Measurements from ENCODE around the gene SCG5. TPM values are rescaled to one million over a fixed set of nuclear protein-coding genes. Genes with fewer than 3 reads are reported as not detected.

Gene SCG5
- total and polyA plus RNA-seq, 2 donors (not counting 1 experiment from before 2014, with no cell fraction given) = 0.18 TPM; not detected in 1

DNA sequence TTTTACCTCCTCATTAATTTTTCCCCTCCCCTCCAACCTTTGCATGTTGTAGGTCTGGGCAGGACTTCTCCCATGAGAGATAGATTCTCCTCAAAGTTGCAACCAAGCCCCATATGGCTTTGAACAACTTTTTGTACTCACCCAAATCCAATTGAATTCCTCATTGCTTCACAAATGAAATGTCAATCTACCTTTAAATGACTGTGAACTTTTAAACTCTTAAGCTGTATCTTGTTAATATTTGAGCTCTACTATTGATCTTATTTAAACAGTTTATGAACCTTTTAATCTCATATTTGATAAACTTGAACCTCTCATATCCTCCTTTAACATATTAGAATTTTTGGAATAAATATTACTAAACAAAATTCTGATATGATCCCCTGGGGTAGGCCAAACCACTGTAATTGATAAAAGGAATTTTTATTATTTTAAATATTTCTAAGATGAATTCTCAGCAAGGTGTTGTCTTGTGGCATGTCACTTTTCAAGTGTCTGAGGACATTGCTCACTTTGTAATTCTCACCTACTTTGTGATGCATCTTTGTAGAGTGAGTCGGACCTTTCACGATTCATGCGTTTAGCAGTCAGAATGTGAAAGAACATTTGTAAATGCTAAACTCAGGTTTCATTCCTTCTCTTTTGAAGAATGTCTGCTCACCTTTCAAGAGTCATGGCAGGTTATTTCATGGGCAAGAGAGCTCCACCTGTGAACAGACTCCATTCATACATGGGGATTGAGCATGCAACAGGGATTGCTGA lies 52.9 kb downstream of the SCG5 start:
- Histone ChIP-seq H3K36me3 (replicated peaks in 1 of 2; ENCODE audit: control extremely low read depth in 1 of 2, control insufficient read depth in 1 of 2, extremely low read depth in 1 of 2, insufficient read depth in 2 of 2, low read length in 1 of 2) (no peaks in the 10 kb centered on the region), H3K9ac (ENCODE audit: low read length) (no peak overlapping the region), H3K4me1 (ENCODE audit: control insufficient read depth in 2 of 2, insufficient read depth in 2 of 2, low read length in 2 of 2) (no peaks in the 10 kb centered on the region), H3K79me2 (ENCODE audit: control insufficient read depth, insufficient read depth, low read length) (no peaks in the 10 kb centered on the region), H3K4me2 (replicated peaks; ENCODE audit: low read depth, low read length, poor library complexity, severe bottlenecking) (no peak overlapping the region), H3K27me3 (replicated peaks in 1 of 4; ENCODE audit: control extremely low read depth in 1 of 4, control insufficient read depth in 3 of 4, insufficient read depth in 4 of 4, low read length in 3 of 4) (no peaks in the 10 kb centered on the region), H3K27ac (ENCODE audit: low read length in 2 of 2) (no peak overlapping the region), H4K20me1 (ENCODE audit: control insufficient read depth, insufficient read depth, low read length, poor library complexity, severe bottlenecking) (no peaks in the 10 kb centered on the region), H3K9me3 (ENCODE audit: control extremely low read depth in 1 of 3, control insufficient read depth in 2 of 3, insufficient read depth in 1 of 3, low read length in 2 of 3) (no peaks in the 10 kb centered on the region), H3K4me3 (ENCODE audit: control extremely low read depth in 1 of 5, extremely low read depth in 1 of 5, insufficient read depth in 1 of 5, low read depth in 2 of 5, low read length in 4 of 5) (no peak overlapping the region), H2AFZ (ENCODE audit: insufficient read depth, low read depth, low read length, poor library complexity, severe bottlenecking) (no peak overlapping the region)
- no peak for DNase-seq
- H3K9me3 Mint-ChIP-seq (ENCODE audit: insufficient read depth) = no peaks in the 10 kb centered on the region
- WGBS (ENCODE audit: insufficient coverage) = no CpG with 5 or more reads among the region's 3 CpGs
- POLR2A ChIA-PET = no interaction called here
- H3K27ac Mint-ChIP-seq = no peak overlapping the region
- intact Hi-C loops (cut with micrococcal nuclease) = no loop called here
- H3K4me1 Mint-ChIP-seq = no peaks in the 10 kb centered on the region
- ATAC-seq (ENCODE audit: low read depth) = no peak
- no peak for TF ChIP-seq EZH2 (IDR thresholded peaks at IDR 0.05; ENCODE audit: borderline replicate concordance, insufficient read depth, low read depth, low read length, poor library complexity, severe bottlenecking)
- TF ChIP-seq, protein P1, sequence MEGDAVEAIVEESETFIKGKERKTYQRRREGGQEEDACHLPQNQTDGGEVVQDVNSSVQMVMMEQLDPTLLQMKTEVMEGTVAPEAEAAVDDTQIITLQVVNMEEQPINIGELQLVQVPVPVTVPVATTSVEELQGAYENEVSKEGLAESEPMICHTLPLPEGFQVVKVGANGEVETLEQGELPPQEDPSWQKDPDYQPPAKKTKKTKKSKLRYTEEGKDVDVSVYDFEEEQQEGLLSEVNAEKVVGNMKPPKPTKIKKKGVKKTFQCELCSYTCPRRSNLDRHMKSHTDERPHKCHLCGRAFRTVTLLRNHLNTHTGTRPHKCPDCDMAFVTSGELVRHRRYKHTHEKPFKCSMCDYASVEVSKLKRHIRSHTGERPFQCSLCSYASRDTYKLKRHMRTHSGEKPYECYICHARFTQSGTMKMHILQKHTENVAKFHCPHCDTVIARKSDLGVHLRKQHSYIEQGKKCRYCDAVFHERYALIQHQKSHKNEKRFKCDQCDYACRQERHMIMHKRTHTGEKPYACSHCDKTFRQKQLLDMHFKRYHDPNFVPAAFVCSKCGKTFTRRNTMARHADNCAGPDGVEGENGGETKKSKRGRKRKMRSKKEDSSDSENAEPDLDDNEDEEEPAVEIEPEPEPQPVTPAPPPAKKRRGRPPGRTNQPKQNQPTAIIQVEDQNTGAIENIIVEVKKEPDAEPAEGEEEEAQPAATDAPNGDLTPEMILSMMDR (IDR thresholded peaks at IDR 0.05) = no peak
- CTCF ChIA-PET = no interaction called here
- H3K27me3 Mint-ChIP-seq = peaks cover 4% of the 10 kb centered on the region
- H3K4me3 Mint-ChIP-seq = no peak overlapping the region

DNA sequence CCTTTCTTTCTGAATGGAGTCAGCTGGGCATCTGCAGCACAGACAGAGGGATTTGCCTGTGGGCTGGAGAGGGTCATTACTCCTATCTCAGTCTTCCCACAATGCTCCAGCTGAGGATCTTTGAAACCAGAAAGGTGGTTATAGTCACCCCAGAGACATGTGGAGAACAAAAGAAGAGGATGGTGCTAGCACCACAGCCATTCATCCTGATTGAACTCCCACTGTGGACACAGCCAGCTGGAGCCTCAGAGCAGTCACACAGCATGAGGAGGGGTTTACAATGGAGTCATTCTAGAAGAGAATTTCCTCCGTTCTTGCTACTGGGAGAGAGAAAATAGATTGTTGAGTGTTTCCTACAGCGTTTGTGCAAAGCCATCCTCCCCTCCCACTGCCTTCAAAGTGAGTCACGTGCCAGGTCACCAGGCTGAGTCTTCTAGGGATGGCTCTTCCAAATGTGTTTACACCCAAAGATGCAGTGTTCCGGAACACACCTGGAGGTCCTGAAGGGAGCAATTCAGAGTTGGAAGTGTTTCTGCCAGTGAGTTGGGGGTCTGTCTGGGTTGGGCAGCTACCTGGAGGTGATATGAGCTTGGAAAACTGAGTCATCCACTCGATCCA lies 57.4 kb downstream of the SCG5 start:
- Histone ChIP-seq H3K4me3 (ENCODE audit: control extremely low read depth in 1 of 5, extremely low read depth in 1 of 5, insufficient read depth in 1 of 5, low read depth in 2 of 5, low read length in 4 of 5) (no peak overlapping the region), H3K4me1 (ENCODE audit: control insufficient read depth in 2 of 2, insufficient read depth in 2 of 2, low read length in 2 of 2) (no peaks in the 10 kb centered on the region), H3K36me3 (replicated peaks in 1 of 2; ENCODE audit: control extremely low read depth in 1 of 2, control insufficient read depth in 1 of 2, extremely low read depth in 1 of 2, insufficient read depth in 2 of 2, low read length in 1 of 2) (no peaks in the 10 kb centered on the region), H3K9me3 (ENCODE audit: control extremely low read depth in 1 of 3, control insufficient read depth in 2 of 3, insufficient read depth in 1 of 3, low read length in 2 of 3) (no peaks in the 10 kb centered on the region), H3K4me2 (replicated peaks; ENCODE audit: low read depth, low read length, poor library complexity, severe bottlenecking) (no peak overlapping the region), H3K9ac (ENCODE audit: low read length) (no peak overlapping the region), H2AFZ (ENCODE audit: insufficient read depth, low read depth, low read length, poor library complexity, severe bottlenecking) (no peak overlapping the region), H3K79me2 (ENCODE audit: control insufficient read depth, insufficient read depth, low read length) (no peaks in the 10 kb centered on the region), H4K20me1 (ENCODE audit: control insufficient read depth, insufficient read depth, low read length, poor library complexity, severe bottlenecking) (no peaks in the 10 kb centered on the region), H3K27me3 (replicated peaks in 1 of 4; ENCODE audit: control extremely low read depth in 1 of 4, control insufficient read depth in 3 of 4, insufficient read depth in 4 of 4, low read length in 3 of 4) (peaks cover 0 to 2% (median 0%) of the 10 kb centered on the region in 4 experiments), H3K27ac (ENCODE audit: low read length in 2 of 2) (no peak overlapping the region)
- Mint-ChIP-seq H3K4me1 (no peaks in the 10 kb centered on the region), H3K4me3 (no peak overlapping the region), H3K9me3 (ENCODE audit: insufficient read depth) (no peaks in the 10 kb centered on the region), H3K27ac (no peak overlapping the region), H3K27me3 (peaks cover 20% of the 10 kb centered on the region)
- CTCF ChIA-PET = no interaction called here
- ATAC-seq (ENCODE audit: low read depth) (no peak), DNase-seq (no peak)
- no peak for TF ChIP-seq EZH2 (IDR thresholded peaks at IDR 0.05; ENCODE audit: borderline replicate concordance, insufficient read depth, low read depth, low read length, poor library complexity, severe bottlenecking)
- TF ChIP-seq, protein P1 (IDR thresholded peaks at IDR 0.05) = no peak
- WGBS (ENCODE audit: insufficient coverage) = 94% methylated on average over 3 of the region's 5 CpGs
- POLR2A ChIA-PET = no interaction called here
- intact Hi-C loops (cut with micrococcal nuclease) = no loop called here
